K562 treated with DMSO at 1 percent for 24 hours (cell line): ENCODE data around the gene PDXK. TPM values are rescaled to one million over a fixed set of nuclear protein-coding genes. Genes with fewer than 3 reads are reported as not detected.

Source experiments
- total RNA-seq: library from RNA; unstranded; fragments of 300-600 nt; gene quantifications from 2 replicates; pipeline ENCODE4 v1.2.3, GENCODE V29; 2022; ENCODE audit warnings: low read depth; ENCODE audit not compliant: insufficient read depth

Gene PDXK
- total RNA-seq, result 71.4 and 82.4 TPM in 2 replicates

DNA sequence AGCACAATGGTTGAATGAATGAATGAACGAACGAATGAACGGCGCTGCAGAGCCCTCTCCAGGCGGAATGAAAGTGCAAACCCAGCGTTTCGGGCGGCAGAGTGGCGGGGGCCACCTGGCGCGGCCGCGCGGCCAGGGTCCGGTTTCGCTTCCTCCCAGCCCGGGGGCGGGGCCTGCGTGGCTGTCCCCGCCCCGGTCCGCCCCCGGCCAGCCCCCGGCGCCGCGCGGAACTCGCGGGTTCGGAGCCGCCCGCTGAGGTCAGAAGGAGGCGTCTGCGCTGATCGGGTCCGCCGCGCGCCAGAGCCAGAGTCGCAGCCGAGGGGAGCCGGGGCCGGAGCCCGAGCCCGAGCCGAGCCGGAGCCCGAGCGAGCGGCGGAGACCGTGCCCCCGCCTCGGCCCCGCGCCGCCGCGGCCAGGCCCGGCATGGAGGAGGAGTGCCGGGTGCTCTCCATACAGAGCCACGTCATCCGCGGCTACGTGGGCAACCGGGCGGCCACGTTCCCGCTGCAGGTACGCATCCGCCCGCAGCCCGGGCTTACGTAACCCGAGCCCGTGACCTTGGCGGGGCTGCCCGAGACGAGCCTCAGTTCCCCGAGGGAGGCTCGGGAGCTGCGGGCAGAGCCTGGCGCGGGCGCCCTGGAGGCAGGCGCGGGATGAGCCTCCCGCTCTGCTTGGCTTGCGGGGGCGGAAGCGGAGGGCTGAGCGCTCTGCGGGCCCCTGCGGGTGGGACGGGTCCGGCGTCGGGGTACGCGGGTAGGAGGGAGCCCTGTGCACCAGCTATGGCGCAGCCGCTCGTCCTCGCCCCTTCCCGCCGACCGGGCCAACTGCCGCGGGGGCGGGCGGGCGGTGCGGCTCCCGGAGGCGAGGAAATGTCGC is at the start of gene PDXK:
TSS of gene PDXK (plus strand) at position 258 of the 876 bp plus-strand sequence. CDS start at position 424, 166 bp downstream.

DNA sequence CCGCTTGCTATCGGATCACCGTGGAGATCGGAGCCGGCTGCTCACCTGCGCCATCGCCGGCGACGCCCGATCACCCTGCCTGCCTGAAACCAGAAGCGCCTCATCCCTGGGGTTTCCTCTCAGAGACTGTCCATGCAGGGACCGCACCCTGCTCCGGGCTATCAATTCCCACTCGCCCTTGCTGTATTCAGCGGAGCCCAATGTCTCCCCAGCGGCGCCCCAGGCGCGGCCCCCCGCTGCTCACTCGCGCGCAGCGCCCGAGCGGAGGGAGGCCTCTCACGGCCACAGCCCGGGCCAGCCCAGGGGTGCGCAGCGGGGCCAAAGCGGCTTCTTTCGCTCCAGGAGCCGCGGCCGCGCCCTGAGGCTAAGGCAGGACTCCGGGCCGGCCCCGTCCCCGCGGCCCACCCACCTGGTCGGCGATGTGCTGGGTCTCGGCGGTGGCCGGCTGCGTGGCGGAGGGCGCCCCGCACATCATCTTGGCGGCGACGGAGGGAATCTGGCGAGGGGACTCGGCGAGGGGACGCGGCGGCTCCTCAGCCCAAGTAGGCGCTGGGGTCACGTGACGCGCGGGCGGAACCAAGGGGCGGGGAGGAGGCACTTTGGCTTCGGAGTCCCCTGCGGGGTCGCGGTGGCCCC is 57.0 kb downstream of the PDXK start, which contains the start of gene CSTB:
TSS of gene CSTB (minus strand) at position 514 of the 636 bp plus-strand sequence. CDS start at position 475, 39 bp downstream.

DNA sequence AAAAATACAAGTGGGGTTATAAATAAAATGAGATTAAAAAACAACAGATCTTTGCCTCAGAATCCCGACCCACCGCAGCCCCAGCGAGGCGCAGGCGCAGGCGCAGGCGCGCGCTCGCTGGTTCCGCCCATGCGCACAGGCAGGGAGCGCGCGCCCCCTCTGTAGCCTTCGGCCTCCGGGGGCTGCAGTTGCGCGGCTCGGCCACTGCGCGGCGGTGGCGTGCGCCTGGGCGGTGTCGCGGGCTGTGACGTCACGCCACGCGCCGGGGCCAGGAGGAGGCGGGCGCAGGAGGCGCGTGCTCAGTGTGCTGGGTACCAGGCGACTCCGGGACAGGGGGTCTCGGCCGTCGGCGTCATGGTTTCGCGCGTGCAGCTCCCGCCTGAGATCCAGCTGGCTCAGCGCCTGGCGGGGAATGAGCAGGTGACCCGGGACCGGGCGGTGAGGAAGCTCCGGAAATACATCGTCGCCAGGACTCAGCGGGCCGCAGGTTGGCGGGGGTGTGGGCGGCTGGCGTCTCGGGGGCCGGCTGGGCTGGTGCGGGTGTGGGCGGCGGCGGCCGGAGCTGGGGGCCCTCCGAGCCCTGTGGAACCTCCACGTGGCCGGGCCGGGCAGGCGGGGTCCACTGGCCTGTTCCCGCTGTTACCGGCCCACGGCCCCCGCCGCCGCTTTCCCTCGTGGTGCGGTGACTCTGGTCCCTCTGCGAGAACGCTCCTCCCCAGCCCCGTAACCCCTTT is 70.5 kb downstream of the PDXK start, which contains the start of gene RRP1:
TSS of gene RRP1 (plus strand) at position 302 of the 734 bp plus-strand sequence. CDS start at position 355, 53 bp downstream.

Other genes with a start within 250 kb of the PDXK start
- gene HSF2BP, start 59.6 kb upstream of the PDXK start, total RNA-seq, result 0.29 TPM in 1 of 2 replicates, not detected in the other
- gene RRP1B, start 59.6 kb upstream of the PDXK start, total RNA-seq, result 24.4 and 27.0 TPM in 2 replicates
- 53.5 and 56.9 TPM in 2 replicates for gene CSTB, start 57.2 kb downstream of the PDXK start, total RNA-seq
- 24.6 and 26.5 TPM in 2 replicates for gene RRP1, start 70.4 kb downstream of the PDXK start, total RNA-seq
- gene AGPAT3, start 146.1 kb downstream of the PDXK start, total RNA-seq, result 51.0 and 51.8 TPM in 2 replicates